ENCODE results near the gene OCA2.
"Not testable (repeated sequence)": the region's sequence is repeated elsewhere in the genome, so short reads cannot be mapped to it uniquely, and the experiment has no call there.

The OCA2 gene

GRCh38 chr15:28021281-28022039 is 77.7 kb downstream of the OCA2 start:
- peak; percentile 90 for DNase-seq

GRCh38 chr15:28020644-28021043 is 78.5 kb downstream of the OCA2 start:
- DNase-seq = no peak

- no peak for DNase-seq
These were observed 79.4 kb downstream of the OCA2 start for GRCh38 chr15:28019594-28020309.

- DNase-seq = no peak
These were observed 80.6 kb downstream of the OCA2 start for GRCh38 chr15:28018291-28019044.

- DNase-seq = peak; percentile 4
These were observed 81.6 kb downstream of the OCA2 start for GRCh38 chr15:28017423-28017924.

- DNase-seq = no peak
These were observed 83.3 kb downstream of the OCA2 start for GRCh38 chr15:28015855-28016254.

- DNase-seq = no peak
These were observed 84.4 kb downstream of the OCA2 start for GRCh38 chr15:28014623-28015200.

GRCh38 chr15:28013976-28014375 is 85.1 kb downstream of the OCA2 start:
- no peak for DNase-seq

- DNase-seq = no peak
These were observed 85.6 kb downstream of the OCA2 start for GRCh38 chr15:28013480-28013879.

- DNase-seq = no peak
These were observed 86.9 kb downstream of the OCA2 start for GRCh38 chr15:28012231-28012630.

GRCh38 chr15:28008175-28008574 is 90.9 kb downstream of the OCA2 start:
- DNase-seq = not testable (repeated sequence)

- no peak for DNase-seq
These were observed 92.8 kb downstream of the OCA2 start for GRCh38 chr15:28006116-28006905.

GRCh38 chr15:28005004-28005527 is 94.0 kb downstream of the OCA2 start:
- DNase-seq = no peak

- no peak for DNase-seq
These were observed 94.7 kb downstream of the OCA2 start for GRCh38 chr15:28004143-28005003.

- no peak for DNase-seq
These were observed 95.6 kb downstream of the OCA2 start for GRCh38 chr15:28003302-28004037.

- DNase-seq = no peak
These were observed 96.2 kb downstream of the OCA2 start for GRCh38 chr15:28002867-28003266.

GRCh38 chr15:28002136-28002861 is 96.8 kb downstream of the OCA2 start:
- DNase-seq = no peak

- no peak for DNase-seq
These were observed 97.5 kb downstream of the OCA2 start for GRCh38 chr15:28001641-28002040.

GRCh38 chr15:27993996-27994780 is 104.9 kb downstream of the OCA2 start:
- DNase-seq = no peak
